Hematopoietic multipotent progenitor cell treated with erythropoietin and hydrocortisone succinate and interleukin-3 and kit ligand, for 6 days (in vitro differentiated cells): Measurements from ENCODE around the gene TBXAS1.

ENCODE experiments used
- DNase-seq: peaks from one replicate; pipeline ENCODE4 v3.0.0-alpha.2; 2015

TBXAS1 gene

GRCh38 chr7:139949629-139950028, 120.6 kb downstream of the TBXAS1 start:
- no peak for DNase-seq

- DNase-seq: no peak
Observed at GRCh38 chr7:139950881-139951525, 121.9 kb downstream of the TBXAS1 start.

GRCh38 chr7:139953229-139953628, 124.2 kb downstream of the TBXAS1 start:
- DNase-seq: no peak

GRCh38 chr7:139955109-139955820, 126.2 kb downstream of the TBXAS1 start:
- DNase-seq: no peak

- DNase-seq: no peak
Observed at GRCh38 chr7:139958599-139959284, 129.7 kb downstream of the TBXAS1 start.

GRCh38 chr7:139959285-139959628, 130.2 kb downstream of the TBXAS1 start:
- no peak for DNase-seq

GRCh38 chr7:139959718-139960117, 130.7 kb downstream of the TBXAS1 start:
- DNase-seq: no peak

- no peak for DNase-seq
Observed at GRCh38 chr7:139960157-139960556, 131.1 kb downstream of the TBXAS1 start.

GRCh38 chr7:139965942-139966628, 137.0 kb downstream of the TBXAS1 start:
- DNase-seq: no peak

GRCh38 chr7:139966949-139967348, 137.9 kb downstream of the TBXAS1 start:
- no peak for DNase-seq

- DNase-seq: no peak
Observed at GRCh38 chr7:139968931-139969330, 139.9 kb downstream of the TBXAS1 start.

- no peak for DNase-seq
Observed at GRCh38 chr7:139972029-139972428, 143.0 kb downstream of the TBXAS1 start.

GRCh38 chr7:139973101-139974050, 144.3 kb downstream of the TBXAS1 start:
- DNase-seq: no peak

- DNase-seq: no peak
Observed at GRCh38 chr7:139974179-139974811, 145.2 kb downstream of the TBXAS1 start.

GRCh38 chr7:139976055-139976837, 147.2 kb downstream of the TBXAS1 start:
- DNase-seq: no peak

- DNase-seq: no peak
Observed at GRCh38 chr7:139976838-139977656, 148.0 kb downstream of the TBXAS1 start.

GRCh38 chr7:139981511-139981895, 152.4 kb downstream of the TBXAS1 start:
- no peak for DNase-seq

- no peak for DNase-seq
Observed at GRCh38 chr7:139982927-139983920, 154.2 kb downstream of the TBXAS1 start.
